Epithelial cell of proximal tubule (primary cell): Measurements from ENCODE around the gene GORASP1. TPM values are rescaled to one million over a fixed set of nuclear protein-coding genes. Genes with fewer than 3 reads are reported as not detected.

Experiments
- DNase-seq: peaks from one replicate; pipeline ENCODE4 v3.0.0-alpha.2; 2011; ENCODE audit warnings: low read depth
- H3K4me3 ChIP-seq: 2 replicates; pipeline ENCODE4 v1.5.1; 2011; ENCODE audit warnings: low read depth, mild to moderate bottlenecking, low read length
- CTCF ChIP-seq: conservative IDR thresholded peaks from 2 replicates; pipeline ENCODE4 v1.5.1; 2012; ENCODE audit warnings: low read depth, mild to moderate bottlenecking, low read length
- total RNA-seq: library from RNA; depleted of rRNA; stranded (reverse); fragments of >200 nt; gene quantifications from 2 replicates; pipeline ENCODE4 v1.2.3, GENCODE V29; 2015

GORASP1 gene
- total RNA-seq, 1 donor from 2014 or later, result 17.6 TPM

- DNase-seq, result no peak
- no peak for TF ChIP-seq CTCF
- H3K4me3 ChIP-seq, result no peak overlapping the region
Measured at GRCh38 chr3:39112113-39112512, 4.7 kb upstream of the GORASP1 start.

GRCh38 chr3:39110041-39110639, 2.7 kb upstream of the GORASP1 start:
- no peak overlapping the region for H3K4me3 ChIP-seq
- DNase-seq, result no peak
- TF ChIP-seq CTCF, result no peak

- no peak for DNase-seq
- H3K4me3 ChIP-seq, result no peak overlapping the region
- TF ChIP-seq CTCF, result no peak
Measured at GRCh38 chr3:39109086-39109485, 1.7 kb upstream of the GORASP1 start.

- H3K4me3 ChIP-seq, result peak overlapping the region; percentile 87
- TF ChIP-seq CTCF, result no peak
- DNase-seq, result no peak
Measured at GRCh38 chr3:39108200-39108710, 828 bp upstream of the GORASP1 start.

- H3K4me3 ChIP-seq, result peak overlapping the region; percentile 87
- no peak for DNase-seq
- no peak for TF ChIP-seq CTCF
Measured at GRCh38 chr3:39106851-39107387, 508 bp downstream of the GORASP1 start.

- DNase-seq, result no peak
- peak overlapping the region; percentile 87 for H3K4me3 ChIP-seq
- TF ChIP-seq CTCF, result no peak
Measured at GRCh38 chr3:39106281-39106811, 1.1 kb downstream of the GORASP1 start.

GRCh38 chr3:39105687-39106063, 1.8 kb downstream of the GORASP1 start:
- TF ChIP-seq CTCF, result no peak
- peak overlapping the region; percentile 87 for H3K4me3 ChIP-seq
- no peak for DNase-seq
